IMR-90 (cell line): ENCODE data around the gene ADGRD2. TPM values are rescaled to one million over a fixed set of nuclear protein-coding genes. Genes with fewer than 3 reads are reported as not detected.

Source experiments
- ATAC-seq: fragments of 200-7000 bp; cut with Tn5 transposase; 2 replicates; pipeline ENCODE4 v1.9.1; 2020; ENCODE audit warnings: low read depth, mild to moderate bottlenecking, moderate library complexity
- BruUV-seq: library from RNA; stranded (reverse); fragments of 400-500 nt; replicated peaks from 2 replicates; lab custom pipeline; 2021; lab: Mats Ljungman, UMichigan
- CTCF ChIA-PET: fragments of 300-600 bp; formaldehyde crosslinking; extraction: SDS; loops from one replicate; lab custom pipeline; 2021; ENCODE audit warnings: antibody characterized with exemption; lab: Yijun Ruan, JAX
- POLR2A ChIA-PET: fragments of 300-600 bp; sonication (Branson Sonifier 250); formaldehyde crosslinking; loops from one replicate; lab custom pipeline; 2022; ENCODE audit warnings: antibody characterized with exemption; ENCODE audit not compliant: unreplicated experiment; lab: Charles Lee
- DNase-seq: peaks from one replicate; pipeline ENCODE4 v3.0.0; 2013
- H2AFZ ChIP-seq: replicated peaks from 2 replicates; pipeline ENCODE3; 2013; ENCODE audit warnings: low read length, mild to moderate bottlenecking; ENCODE audit not compliant: poor library complexity
- H2AK5ac ChIP-seq: 2 replicates; pipeline ENCODE4 v1.6.1; 2013; ENCODE audit warnings: low read depth, low read length, inconsistent platforms
- H2AK9ac ChIP-seq: replicated peaks from 2 replicates; pipeline ENCODE3; 2013; ENCODE audit warnings: mild to moderate bottlenecking, low read depth, low read length, moderate library complexity; ENCODE audit not compliant: poor library complexity
- H2BK120ac ChIP-seq: 2 replicates; pipeline ENCODE4 v1.6.1; 2013; ENCODE audit warnings: low read depth, low read length, inconsistent platforms
- H2BK15ac ChIP-seq: 3 replicates; pipeline ENCODE4 v1.6.1; 2013; ENCODE audit warnings: low read depth, low read length, inconsistent platforms
- H2BK20ac ChIP-seq: 2 replicates; pipeline ENCODE4 v1.6.1; 2013; ENCODE audit warnings: low read depth, mild to moderate bottlenecking, inconsistent platforms, low read length, moderate library complexity
- H2BK5ac ChIP-seq: 2 replicates; pipeline ENCODE4 v1.6.1; 2013; ENCODE audit warnings: mild to moderate bottlenecking, low read depth, low read length, inconsistent platforms; ENCODE audit not compliant: poor library complexity, severe bottlenecking
- H3K14ac ChIP-seq: replicated peaks from 2 replicates; pipeline ENCODE4 v1.6.1; 2013; ENCODE audit warnings: low read depth, low read length, inconsistent platforms
- H3K18ac ChIP-seq: 2 replicates; pipeline ENCODE4 v1.6.1; 2013; ENCODE audit warnings: low read depth, low read length, control low read depth
- H3K23ac ChIP-seq: 2 replicates; pipeline ENCODE4 v1.6.1; 2013; ENCODE audit warnings: low read depth, low read length, inconsistent platforms
- H3K27ac ChIP-seq: 2 replicates; pipeline ENCODE4 v1.5.1; 2013; ENCODE audit warnings: mild to moderate bottlenecking, control low read depth, low read length; ENCODE audit not compliant: insufficient read depth
- H3K27me3 ChIP-seq: 2 replicates; pipeline ENCODE4 v1.6.1; 2013; ENCODE audit warnings: low read length; ENCODE audit not compliant: control insufficient read depth, insufficient read depth
- H3K36me3 ChIP-seq: 2 replicates; pipeline ENCODE4 v1.6.1; 2013; ENCODE audit warnings: low read length, mixed read lengths; ENCODE audit not compliant: control insufficient read depth, insufficient read depth
- H3K4ac ChIP-seq: 2 replicates; pipeline ENCODE4 v1.6.1; 2013; ENCODE audit warnings: low read depth, low read length, inconsistent platforms
- H3K4me1 ChIP-seq: 2 replicates; pipeline ENCODE4 v1.6.1; 2013; ENCODE audit warnings: low read length, mixed read lengths; ENCODE audit not compliant: control insufficient read depth, insufficient read depth
- H3K4me2 ChIP-seq: 2 replicates; pipeline ENCODE4 v1.6.1; 2013; ENCODE audit warnings: low read depth, mild to moderate bottlenecking, control low read depth, low read length, moderate library complexity
- H3K4me3 ChIP-seq: 2 replicates; pipeline ENCODE4 v1.5.1; 2013; ENCODE audit warnings: low read depth, mild to moderate bottlenecking, control low read depth, low read length, moderate library complexity; ENCODE audit not compliant: insufficient read depth
- H3K56ac ChIP-seq: 2 replicates; pipeline ENCODE4 v1.6.1; 2013; ENCODE audit warnings: low read length, inconsistent platforms; ENCODE audit not compliant: insufficient read depth; ENCODE audit errors: extremely low read depth
- H3K79me1 ChIP-seq, 2 experiments: 2 replicates each; pipeline ENCODE4 v1.6.1; 2013; ENCODE audit warnings: low read length in 2 of 2, inconsistent platforms in 1 of 2, low read depth in 1 of 2
- H3K9ac ChIP-seq: 2 replicates; pipeline ENCODE4 v1.6.1; 2013; ENCODE audit warnings: low read depth, low read length, control low read depth
- H3K9me1 ChIP-seq: 2 replicates; pipeline ENCODE4 v1.6.1; 2013; ENCODE audit warnings: low read length, inconsistent platforms; ENCODE audit not compliant: insufficient read depth
- H3K9me3 ChIP-seq: 2 replicates; pipeline ENCODE4 v1.6.1; 2013; ENCODE audit warnings: low read length; ENCODE audit not compliant: control insufficient read depth, insufficient read depth
- H4K20me1 ChIP-seq: 2 replicates; pipeline ENCODE4 v1.6.1; 2013; ENCODE audit warnings: low read length, inconsistent platforms; ENCODE audit not compliant: insufficient read depth
- H4K5ac ChIP-seq: 2 replicates; pipeline ENCODE4 v1.6.1; 2013; ENCODE audit warnings: mild to moderate bottlenecking, low read depth, low read length, control low read depth
- H4K8ac ChIP-seq, 2 experiments: 2 replicates each; pipeline ENCODE4 v1.6.1; 2013; ENCODE audit warnings: low read depth in 2 of 2, low read length in 2 of 2, control low read depth in 1 of 2, inconsistent platforms in 1 of 2
- H4K91ac ChIP-seq: 2 replicates; pipeline ENCODE4 v1.6.1; 2013; ENCODE audit warnings: low read depth, low read length, inconsistent platforms; ENCODE audit not compliant: insufficient read depth
- BHLHE40 ChIP-seq: fragments of 150-350 bp; IDR thresholded peaks from 2 replicates; pipeline ENCODE4 v1.6.1; 2016; ENCODE audit warnings: mild to moderate bottlenecking, low read depth, low read length
- CEBPB ChIP-seq: IDR thresholded peaks from 2 replicates; pipeline ENCODE4 v1.6.1; 2012; ENCODE audit warnings: low read depth, low read length, improper control_type of control experiment
- CHD1 ChIP-seq: IDR thresholded peaks from 2 replicates; pipeline ENCODE4 v1.6.1; 2012; ENCODE audit warnings: low read depth, low read length, improper control_type of control experiment
- ELK1 ChIP-seq: fragments of 150-350 bp; IDR thresholded peaks from 2 replicates; pipeline ENCODE4 v1.6.1; 2016; ENCODE audit warnings: low read depth, mild to moderate bottlenecking, low read length, moderate library complexity, borderline replicate concordance
- MAFK ChIP-seq: IDR thresholded peaks from 2 replicates; pipeline ENCODE4 v1.6.1; 2012; ENCODE audit warnings: low read depth, low read length, improper control_type of control experiment
- MAZ ChIP-seq: IDR thresholded peaks from 2 replicates; pipeline ENCODE4 v1.6.1; 2012; ENCODE audit warnings: low read depth, mild to moderate bottlenecking, low read length, improper control_type of control experiment, moderate library complexity, borderline replicate concordance
- NFE2L2 ChIP-seq: fragments of 150-350 bp; IDR thresholded peaks from 2 replicates; pipeline ENCODE4 v1.6.1; 2016; ENCODE audit warnings: low read depth, mild to moderate bottlenecking, low read length
- POLR2A ChIP-seq: IDR thresholded peaks from 2 replicates; pipeline ENCODE4 v1.6.1; 2012; ENCODE audit warnings: mild to moderate bottlenecking, low read depth, low read length
- RAD21 ChIP-seq: IDR thresholded peaks from 2 replicates; pipeline ENCODE4 v1.6.1; 2012; ENCODE audit warnings: low read length, improper control_type of control experiment
- RFX5 ChIP-seq: IDR thresholded peaks from 2 replicates; pipeline ENCODE4 v1.8.0; 2012; ENCODE audit warnings: low read depth, mild to moderate bottlenecking, low read length, moderate library complexity
- SMC3 ChIP-seq: fragments of 150-350 bp; IDR thresholded peaks from 2 replicates; pipeline ENCODE4 v1.6.1; 2016; ENCODE audit warnings: low read depth, mild to moderate bottlenecking, antibody characterized with exemption, low read length, moderate library complexity
- USF2 ChIP-seq: fragments of 150-350 bp; IDR thresholded peaks from 2 replicates; pipeline ENCODE4 v1.6.1; 2017; ENCODE audit warnings: mild to moderate bottlenecking, antibody characterized with exemption, low read length, low read depth
- WGBS, 2 experiments: methylation state at CpG; one replicate each; pipeline versions ENCODE4 v1.1.5 to v1.1.7; 2013; ENCODE audit warnings: missing lambda C conversion rate in 2 of 2; ENCODE audit not compliant: insufficient read length in 1 of 2; ENCODE audit errors: extremely low coverage in 2 of 2; 5-methylcytosine and 5-hydroxymethylcytosine counted together
- dilution Hi-C: fragments of 300-500 bp; cut with HindIII; formaldehyde crosslinking; loops from one replicate; pipeline ENCODE4 v1.14.3; 2018; ENCODE audit warnings: low sequenced_read_pairs; ENCODE audit not compliant: unreplicated experiment
- in situ Hi-C: fragments of 300-500 bp; cut with MboI; formaldehyde crosslinking; loops from 3 replicates; pipeline ENCODE4 v1.14.3; 2019; ENCODE audit warnings: low sequenced_read_pairs, inconsistent platforms, mixed read lengths
- intact Hi-C: fragments of 100-400 bp; cut with micrococcal nuclease; formaldehyde crosslinking; loops from 2 replicates; pipeline ENCODE4 v1.10.0; 2022
- polyA plus RNA-seq, 3 experiments: library from polyadenylated mRNA; depleted of rRNA; stranded (reverse); fragments of >200 nt; gene quantifications; 2 replicates each; pipeline ENCODE4 v1.2.3, GENCODE V29; 2012; ENCODE audit warnings: low replicate concordance in 1 of 3
- total RNA-seq: library from RNA; depleted of rRNA; stranded (reverse); fragments of >200 nt; gene quantifications from 2 replicates; pipeline ENCODE4 v1.2.3, GENCODE V29; 2012

The ADGRD2 gene
- total and polyA plus RNA-seq, 2 of the 4 experiments (the other 2 are of a cell fraction) = not detected

GRCh38 chr9:124415852-124416484, 34.3 kb upstream of the ADGRD2 start:
- no peak overlapping the region for H2AK5ac ChIP-seq
- WGBS, 2 experiments = 100% methylated on average over 4 of the region's 17 CpGs; no CpG with 5 or more reads in 1 of the 2 experiments
- BruUV-seq = no TSS peak
- H4K5ac ChIP-seq = peak overlapping the region; percentile 14
- peaks cover 6% of the 10 kb centered on the region for H3K4me1 ChIP-seq
- no peak for ATAC-seq
- no peaks in the 10 kb centered on the region for H3K9me1 ChIP-seq
- H3K4me2 ChIP-seq = no peak overlapping the region
- H3K18ac ChIP-seq = no peak overlapping the region
- H2AK9ac ChIP-seq = no peak overlapping the region
- TF ChIP-seq RFX5 (no peak), MAZ (no peak), MAFK (no peak), CEBPB (no peak), ELK1 (no peak), CHD1 (no peak), SMC3 (no peak), BHLHE40 (no peak), RAD21 (no peak), USF2 (no peak), POLR2A (no peak), NFE2L2 (no peak)
- H2BK20ac ChIP-seq = no peak overlapping the region; the same call in 1 of the 2 replicates
- in situ Hi-C loops (loop anchor here (10.0 to 25.0 kb wide), 2 partner anchors 296 to 339 kb away; no protein-coding TSS in a partner anchor), dilution Hi-C loops (no loop called here), intact Hi-C loops (loop anchor here (5.0 to 10.0 kb wide), 2 partner anchors 199 to 336 kb away; no protein-coding TSS in a partner anchor)
- H2BK15ac ChIP-seq = peak overlapping the region; percentile 41; the same call in 1 of the 3 replicates
- H4K91ac ChIP-seq = no peak overlapping the region
- H2BK5ac ChIP-seq = no peak overlapping the region
- H4K8ac ChIP-seq = peak overlapping the region; percentile 80 to 98
- no peak for DNase-seq
- no peak overlapping the region for H2BK120ac ChIP-seq
- peaks cover 3% of the 10 kb centered on the region for H3K9me3 ChIP-seq
- ChIA-PET CTCF (interaction anchor here (0.6 kb wide), 1 partner anchor 351 kb away, joined by 3 read pairs; no protein-coding TSS in a partner anchor), POLR2A (no interaction called here)
- peak overlapping the region; percentile 46; the same call in 1 of the 2 replicates for H3K4ac ChIP-seq
- no peak overlapping the region for H3K56ac ChIP-seq
- H3K27ac ChIP-seq = no peak overlapping the region
- peak overlapping the region; percentile 91 for H2AFZ ChIP-seq
- no peak overlapping the region; the same call in 1 of the 2 replicates for H3K4me3 ChIP-seq
- H3K27me3 ChIP-seq = no peaks in the 10 kb centered on the region
- H3K23ac ChIP-seq = no peak overlapping the region
- H3K9ac ChIP-seq = no peak overlapping the region
- H4K20me1 ChIP-seq = no peaks in the 10 kb centered on the region; the same call in 1 of the 2 replicates
- H3K36me3 ChIP-seq = peaks cover 12% of the 10 kb centered on the region
- peaks cover 18 to 19% of the 10 kb centered on the region in 2 experiments for H3K79me1 ChIP-seq
- H3K14ac ChIP-seq = no peak overlapping the region
